HepG2 (cell line): ENCODE measurements around the gene UBAP2. TPM values are rescaled to one million over a fixed set of nuclear protein-coding genes. Genes with fewer than 3 reads are reported as not detected.

Experiments used
- PHF20 ChIP-seq: sonication (generic); formaldehyde crosslinking; IDR thresholded peaks from 2 replicates; pipeline ENCODE4 v1.5.0; 2020; ENCODE audit warnings: mild to moderate bottlenecking, missing genetic modification reagents
- PREB ChIP-seq: sonication (generic); formaldehyde crosslinking; IDR thresholded peaks from 2 replicates; pipeline ENCODE4 v1.4.0; 2020; ENCODE audit warnings: missing genetic modification reagents
- RBM39 ChIP-seq: fragments of 200-400 bp; formaldehyde crosslinking; IDR thresholded peaks from one replicate; pipeline ENCODE4 v1.6.1; 2018; ENCODE audit warnings: antibody characterized with exemption, mild to moderate bottlenecking, low read depth, low read length; ENCODE audit not compliant: poor library complexity, severe bottlenecking
- SALL2 ChIP-seq: sonication (generic); formaldehyde crosslinking; IDR thresholded peaks from 2 replicates; pipeline ENCODE4 v1.8.1; 2023; ENCODE audit warnings: mild to moderate bottlenecking, missing genetic modification reagents, inconsistent platforms
- TFDP2 ChIP-seq: sonication (generic); formaldehyde crosslinking; IDR thresholded peaks from 2 replicates; pipeline ENCODE4 v1.4.0; 2020; ENCODE audit warnings: missing genetic modification reagents
- U2AF1 ChIP-seq: fragments of 200-400 bp; formaldehyde crosslinking; optimal IDR thresholded peaks from 2 replicates; pipeline ENCODE3; 2017; ENCODE audit warnings: mild to moderate bottlenecking, low read depth, low read length
- XBP1 ChIP-seq: sonication (generic); formaldehyde crosslinking; IDR thresholded peaks from 2 replicates; pipeline ENCODE4 v1.5.0; 2020; ENCODE audit warnings: missing genetic modification reagents
- ZFP91 ChIP-seq: sonication (generic); formaldehyde crosslinking; IDR thresholded peaks from 2 replicates; pipeline ENCODE4 v1.9.0; 2022; ENCODE audit warnings: missing genetic modification reagents, mild to moderate bottlenecking, borderline replicate concordance
- ZNF142 ChIP-seq: sonication (generic); formaldehyde crosslinking; IDR thresholded peaks from 2 replicates; pipeline ENCODE4 v1.4.0; 2020; ENCODE audit warnings: missing genetic modification reagents
- ZNF660 ChIP-seq: sonication (generic); formaldehyde crosslinking; IDR thresholded peaks from 2 replicates; pipeline ENCODE4 v1.5.1; 2020; ENCODE audit warnings: mild to moderate bottlenecking, low read depth, missing genetic modification reagents, borderline replicate concordance
- polyA plus RNA-seq, 8 experiments: library from polyadenylated mRNA; depleted of rRNA in 3 of 8; stranded (reverse) in 7 of 8; unstranded in 1 of 8; fragments of >200 nt; fragmentation: Illumina TruSeq in 4 of 8; extraction: Trizol in 4 of 8; gene quantifications; 2 replicates each; pipeline versions ENCODE4 v1.2.1 to v1.2.3, GENCODE V29; 2011 to 2016; ENCODE audit warnings: low read depth in 4 of 8, missing spikeins in 1 of 8, mixed read lengths in 1 of 8; ENCODE audit not compliant: insufficient read depth in 1 of 8
- total RNA-seq, 5 experiments: library from RNA; depleted of rRNA; stranded (reverse); fragments of >200 nt; fragmentation: Illumina TruSeq; extraction: Trizol; gene quantifications; 2 replicates each; pipeline ENCODE4 v1.2.3, GENCODE V29; 2016; ENCODE audit warnings: low read depth in 1 of 5
- TF ChIP-seq, protein P1 (sequence below): sonication (generic); formaldehyde crosslinking; IDR thresholded peaks from 2 replicates; pipeline ENCODE4 v1.5.0; 2020; ENCODE audit warnings: mild to moderate bottlenecking, missing genetic modification reagents, borderline replicate concordance
- TF ChIP-seq, protein P2 (sequence below): sonication (generic); formaldehyde crosslinking; IDR thresholded peaks from 2 replicates; pipeline ENCODE4 v1.8.0; 2022; ENCODE audit warnings: mild to moderate bottlenecking, missing genetic modification reagents, moderate library complexity

The UBAP2 gene
- total and polyA plus RNA-seq, 2 of the 13 experiments (the other 11 are each of a cell fraction or from before 2014, with no cell fraction given) = 19.0 to 22.0 TPM

DNA sequence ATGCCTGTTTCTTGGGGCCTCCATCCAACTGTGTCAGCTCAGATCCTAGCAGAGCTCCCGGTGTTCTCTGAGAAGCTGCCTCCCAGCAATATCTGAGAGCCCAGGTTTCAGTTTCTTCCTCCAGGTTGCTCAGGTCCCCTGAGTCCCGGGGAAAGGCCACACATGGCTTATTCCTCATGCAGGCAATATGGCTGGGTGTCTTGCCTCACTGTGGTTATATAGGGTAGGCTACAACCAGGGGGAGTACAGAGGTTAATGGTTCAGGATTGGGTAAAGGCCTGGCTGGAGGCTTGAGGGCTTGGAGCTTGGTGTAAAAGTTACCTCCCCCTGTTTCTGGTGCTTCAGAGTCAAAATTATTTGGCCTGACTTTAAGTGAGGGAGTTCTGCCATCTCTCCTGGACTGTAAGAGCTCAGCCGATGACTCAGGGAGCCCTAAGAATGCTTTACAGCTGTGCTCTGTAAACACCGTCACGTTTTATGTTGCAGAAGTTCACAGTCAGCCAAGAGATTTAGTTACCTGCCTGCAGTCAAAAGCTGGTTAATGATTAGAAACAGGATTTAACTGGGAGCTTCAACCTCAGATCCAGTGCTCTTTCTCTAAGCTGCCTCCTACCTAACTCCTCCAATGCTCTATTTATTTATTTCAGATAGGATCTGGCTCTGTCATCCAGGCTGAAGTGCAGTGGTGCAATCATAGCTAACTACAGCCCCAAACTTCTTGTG, 24.3 kb upstream of the UBAP2 start (continued):
- TF ChIP-seq ZFP91 (CRISPR knock-in tag) = no peak
- no peak for TF ChIP-seq PHF20 (CRISPR knock-in tag)
- TF ChIP-seq, protein P1, sequence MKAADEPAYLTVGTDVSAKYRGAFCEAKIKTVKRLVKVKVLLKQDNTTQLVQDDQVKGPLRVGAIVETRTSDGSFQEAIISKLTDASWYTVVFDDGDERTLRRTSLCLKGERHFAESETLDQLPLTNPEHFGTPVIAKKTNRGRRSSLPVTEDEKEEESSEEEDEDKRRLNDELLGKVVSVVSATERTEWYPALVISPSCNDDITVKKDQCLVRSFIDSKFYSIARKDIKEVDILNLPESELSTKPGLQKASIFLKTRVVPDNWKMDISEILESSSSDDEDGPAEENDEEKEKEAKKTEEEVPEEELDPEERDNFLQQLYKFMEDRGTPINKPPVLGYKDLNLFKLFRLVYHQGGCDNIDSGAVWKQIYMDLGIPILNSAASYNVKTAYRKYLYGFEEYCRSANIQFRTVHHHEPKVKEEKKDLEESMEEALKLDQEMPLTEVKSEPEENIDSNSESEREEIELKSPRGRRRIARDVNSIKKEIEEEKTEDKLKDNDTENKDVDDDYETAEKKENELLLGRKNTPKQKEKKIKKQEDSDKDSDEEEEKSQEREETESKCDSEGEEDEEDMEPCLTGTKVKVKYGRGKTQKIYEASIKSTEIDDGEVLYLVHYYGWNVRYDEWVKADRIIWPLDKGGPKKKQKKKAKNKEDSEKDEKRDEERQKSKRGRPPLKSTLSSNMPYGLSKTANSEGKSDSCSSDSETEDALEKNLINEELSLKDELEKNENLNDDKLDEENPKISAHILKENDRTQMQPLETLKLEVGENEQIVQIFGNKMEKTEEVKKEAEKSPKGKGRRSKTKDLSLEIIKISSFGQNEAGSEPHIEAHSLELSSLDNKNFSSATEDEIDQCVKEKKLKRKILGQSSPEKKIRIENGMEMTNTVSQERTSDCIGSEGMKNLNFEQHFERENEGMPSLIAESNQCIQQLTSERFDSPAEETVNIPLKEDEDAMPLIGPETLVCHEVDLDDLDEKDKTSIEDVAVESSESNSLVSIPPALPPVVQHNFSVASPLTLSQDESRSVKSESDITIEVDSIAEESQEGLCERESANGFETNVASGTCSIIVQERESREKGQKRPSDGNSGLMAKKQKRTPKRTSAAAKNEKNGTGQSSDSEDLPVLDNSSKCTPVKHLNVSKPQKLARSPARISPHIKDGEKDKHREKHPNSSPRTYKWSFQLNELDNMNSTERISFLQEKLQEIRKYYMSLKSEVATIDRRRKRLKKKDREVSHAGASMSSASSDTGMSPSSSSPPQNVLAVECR (CRISPR knock-in tag) = peak; percentile 62; the same call in 1 of the 2 replicates
- no peak for TF ChIP-seq RBM39
- TF ChIP-seq PREB = no peak
- no peak for TF ChIP-seq ZNF660
- TF ChIP-seq, protein P2, sequence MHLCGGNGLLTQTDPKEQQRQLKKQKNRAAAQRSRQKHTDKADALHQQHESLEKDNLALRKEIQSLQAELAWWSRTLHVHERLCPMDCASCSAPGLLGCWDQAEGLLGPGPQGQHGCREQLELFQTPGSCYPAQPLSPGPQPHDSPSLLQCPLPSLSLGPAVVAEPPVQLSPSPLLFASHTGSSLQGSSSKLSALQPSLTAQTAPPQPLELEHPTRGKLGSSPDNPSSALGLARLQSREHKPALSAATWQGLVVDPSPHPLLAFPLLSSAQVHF (CRISPR knock-in tag) = no peak
- no peak for TF ChIP-seq U2AF1
- no peak for TF ChIP-seq ZNF142 (CRISPR knock-in tag)
- TF ChIP-seq XBP1 (CRISPR knock-in tag) = no peak
- no peak for TF ChIP-seq TFDP2 (CRISPR knock-in tag)
- peak; percentile 40; the same call in 1 of the 2 replicates for TF ChIP-seq SALL2 (CRISPR knock-in tag)
